H9 (cell line): ENCODE data around the gene MARCHF3. TPM values are rescaled to one million over a fixed set of nuclear protein-coding genes. Genes with fewer than 3 reads are reported as not detected.

Experiments used
- DNase-seq: peaks from one replicate; pipeline ENCODE4 v3.0.0-alpha.2; 2017
- H2AFZ ChIP-seq: one replicate; pipeline ENCODE4 v1.6.1; 2013; ENCODE audit warnings: mild to moderate bottlenecking, low read length, control low read depth, moderate library complexity
- H2AK5ac ChIP-seq: 2 replicates; pipeline ENCODE4 v1.6.1; 2013; ENCODE audit warnings: low read length, control low read depth, mixed read lengths; ENCODE audit not compliant: insufficient read length
- H2BK120ac ChIP-seq: one replicate; pipeline ENCODE4 v1.6.1; 2013; ENCODE audit warnings: low read depth, mild to moderate bottlenecking, low read length, control low read depth, inconsistent platforms; ENCODE audit not compliant: poor library complexity, severe bottlenecking
- H2BK12ac ChIP-seq: 2 replicates; pipeline ENCODE4 v1.6.1; 2013; ENCODE audit warnings: low read length, control low read depth, mixed read lengths, low read depth; ENCODE audit not compliant: insufficient read length
- H2BK15ac ChIP-seq: 2 replicates; pipeline ENCODE4 v1.6.1; 2013; ENCODE audit warnings: low read depth, low read length, control low read depth
- H2BK20ac ChIP-seq: one replicate; pipeline ENCODE4 v1.6.1; 2013; ENCODE audit warnings: low read depth, mild to moderate bottlenecking, low read length, control low read depth, inconsistent platforms; ENCODE audit not compliant: poor library complexity, severe bottlenecking
- H2BK5ac ChIP-seq: 2 replicates; pipeline ENCODE4 v1.6.1; 2013; ENCODE audit warnings: low read length, control low read depth, mixed read lengths; ENCODE audit not compliant: insufficient read length
- H3K14ac ChIP-seq: 2 replicates; pipeline ENCODE4 v1.6.1; 2013; ENCODE audit warnings: low read length, control low read depth; ENCODE audit not compliant: insufficient read depth
- H3K18ac ChIP-seq: 2 replicates; pipeline ENCODE4 v1.6.1; 2013; ENCODE audit warnings: low read depth, mild to moderate bottlenecking, mixed read lengths, low read length, control low read depth; ENCODE audit not compliant: insufficient read length
- H3K23ac ChIP-seq: 2 replicates; pipeline ENCODE4 v1.6.1; 2013; ENCODE audit warnings: low read length, control low read depth, mixed read lengths, low read depth; ENCODE audit not compliant: insufficient read length
- H3K23me2 ChIP-seq: 2 replicates; pipeline ENCODE4 v1.6.1; 2013; ENCODE audit warnings: low read depth, mild to moderate bottlenecking, mixed read lengths, low read length, control low read depth; ENCODE audit not compliant: insufficient read length, poor library complexity, severe bottlenecking
- H3K27ac ChIP-seq: 2 replicates; pipeline ENCODE4 v1.5.1; 2013; ENCODE audit warnings: low read length, control low read depth, mixed read lengths, low read depth; ENCODE audit not compliant: insufficient read length
- H3K27me3 ChIP-seq: 2 replicates; pipeline ENCODE4 v1.6.1; 2013; ENCODE audit warnings: low read length, control low read depth, inconsistent platforms; ENCODE audit not compliant: insufficient read depth
- H3K4ac ChIP-seq: 2 replicates; pipeline ENCODE4 v1.6.1; 2013; ENCODE audit warnings: low read depth, mild to moderate bottlenecking, control low read depth, inconsistent platforms, low read length, moderate library complexity
- H3K4me1 ChIP-seq: 2 replicates; pipeline ENCODE4 v1.6.1; 2013; ENCODE audit warnings: low read length, control low read depth, inconsistent platforms; ENCODE audit not compliant: insufficient read depth
- H3K4me2 ChIP-seq: 2 replicates; pipeline ENCODE4 v1.6.1; 2013; ENCODE audit warnings: low read length, control low read depth, mixed read lengths; ENCODE audit not compliant: insufficient read length, insufficient read depth
- H3K56ac ChIP-seq: 2 replicates; pipeline ENCODE4 v1.6.1; 2013; ENCODE audit warnings: low read depth, mild to moderate bottlenecking, mixed read lengths, low read length, control low read depth; ENCODE audit not compliant: insufficient read length
- H3K79me1 ChIP-seq: 2 replicates; pipeline ENCODE4 v1.6.1; 2013; ENCODE audit warnings: low read depth, mild to moderate bottlenecking, moderate library complexity, low read length, control low read depth, inconsistent platforms; ENCODE audit not compliant: insufficient read depth, poor library complexity, severe bottlenecking
- H3K79me2 ChIP-seq: 2 replicates; pipeline ENCODE4 v1.6.1; 2013; ENCODE audit warnings: low read length, control low read depth, inconsistent platforms; ENCODE audit not compliant: insufficient read depth
- H3K9ac ChIP-seq: 2 replicates; pipeline ENCODE4 v1.6.1; 2013; ENCODE audit warnings: low read length, control low read depth, mixed read lengths; ENCODE audit not compliant: insufficient read length; ENCODE audit errors: extremely low read depth
- H3K9me3 ChIP-seq: one replicate; pipeline ENCODE4 v1.6.1; 2013; ENCODE audit warnings: low read depth, low read length, inconsistent platforms; ENCODE audit not compliant: control insufficient read depth
- H3T11ph ChIP-seq: one replicate; pipeline ENCODE4 v1.6.1; 2013; ENCODE audit warnings: mild to moderate bottlenecking, low read length, control low read depth, inconsistent platforms
- H4K20me1 ChIP-seq: one replicate; pipeline ENCODE4 v1.6.1; 2013; ENCODE audit not compliant: control insufficient read depth, insufficient read length, insufficient read depth
- H4K5ac ChIP-seq: 2 replicates; pipeline ENCODE4 v1.6.1; 2013; ENCODE audit warnings: low read depth, mild to moderate bottlenecking, mixed read lengths, low read length, control low read depth; ENCODE audit not compliant: insufficient read length
- H4K8ac ChIP-seq: replicated peaks from 2 replicates; pipeline ENCODE4 v1.6.1; 2013; ENCODE audit warnings: low read length, control low read depth, mixed read lengths, low read depth; ENCODE audit not compliant: insufficient read length
- H4K91ac ChIP-seq: 2 replicates; pipeline ENCODE4 v1.6.1; 2013; ENCODE audit warnings: low read depth, mild to moderate bottlenecking, moderate library complexity, mixed read lengths, low read length, control low read depth; ENCODE audit not compliant: insufficient read length
- H3K27ac Mint-ChIP-seq, 3 experiments: 2 replicates in 2 of 3; 3 replicates in 1 of 3; pipeline ENCODE4 v1.8.0; 2020 to 2021; ENCODE audit warnings: mixed read lengths in 3 of 3, mild to moderate bottlenecking in 1 of 3, moderate library complexity in 1 of 3
- H3K27me3 Mint-ChIP-seq: 2 replicates; pipeline ENCODE4 v1.8.0; 2021; ENCODE audit warnings: low read depth, mild to moderate bottlenecking, moderate library complexity, mixed read lengths
- H3K36me3 Mint-ChIP-seq, 3 experiments: 2 replicates in 2 of 3; 3 replicates in 1 of 3; pipeline ENCODE4 v1.8.0; 2020 to 2021; ENCODE audit warnings: low read depth in 3 of 3, mixed read lengths in 3 of 3; ENCODE audit not compliant: insufficient read depth in 1 of 3
- H3K4me1 Mint-ChIP-seq, 2 experiments: 2 replicates each; pipeline ENCODE4 v1.8.0; 2020; ENCODE audit warnings: mixed read lengths in 2 of 2
- H3K4me3 Mint-ChIP-seq, 2 experiments: 2 replicates in 1 of 2; 3 replicates in 1 of 2; pipeline ENCODE4 v1.8.0; 2020 to 2021; ENCODE audit warnings: mild to moderate bottlenecking in 2 of 2, mixed read lengths in 2 of 2, moderate library complexity in 1 of 2
- H3K9me3 Mint-ChIP-seq, 2 experiments: 2 replicates in 1 of 2; 3 replicates in 1 of 2; pipeline ENCODE4 v1.8.0; 2020; ENCODE audit warnings: mild to moderate bottlenecking in 2 of 2, mixed read lengths in 2 of 2, moderate library complexity in 1 of 2
- WGBS: extraction: QIAGEN DNeasy Blood & Tissue Kit; methylation state at CpG from one replicate; pipeline ENCODE4 v1.1.7; 2013; ENCODE audit warnings: missing lambda C conversion rate, low lambda C conversion rate, mixed read lengths; ENCODE audit not compliant: insufficient read length; ENCODE audit errors: extremely low coverage; 5-methylcytosine and 5-hydroxymethylcytosine counted together
- total RNA-seq: library from RNA; stranded (reverse); gene quantifications from 2 replicates; pipeline ENCODE4 v1.2.1, GENCODE V29; 2021
- TF ChIP-seq, protein P1 (sequence below): fragments of 200-600 bp; sonication (generic); conservative IDR thresholded peaks from 3 replicates; pipeline ENCODE4 v1.8.0; 2021; ENCODE audit warnings: antibody characterized with exemption, mild to moderate bottlenecking

MARCHF3 gene
- total RNA-seq, 1 experiment from 2014 or later: 17.7 TPM

GRCh38 chr5:126998201-126998631 lies 32.1 kb downstream of the MARCHF3 start:
- no peak overlapping the region for H3T11ph ChIP-seq
- H3K9me3 Mint-ChIP-seq: no peaks in the 10 kb centered on the region
- DNase-seq: no peak
- no peak overlapping the region for H4K5ac ChIP-seq
- H4K91ac ChIP-seq: no peak overlapping the region
- H3K79me2 ChIP-seq: no peaks in the 10 kb centered on the region
- no peaks in the 10 kb centered on the region for H3K79me1 ChIP-seq
- no peak overlapping the region for H3K56ac ChIP-seq
- no peak overlapping the region for H3K23ac ChIP-seq
- no peak overlapping the region for H3K4me3 Mint-ChIP-seq
- no peak overlapping the region; a peak in 1 of 7 replicates for H3K27ac Mint-ChIP-seq
- H3K27ac ChIP-seq: no peak overlapping the region
- no peak overlapping the region for H2BK5ac ChIP-seq
- no peaks in the 10 kb centered on the region for H4K20me1 ChIP-seq
- no peak overlapping the region for H3K4ac ChIP-seq
- no peak overlapping the region for H2BK15ac ChIP-seq
- H3K18ac ChIP-seq: no peak overlapping the region
- no peak overlapping the region for H4K8ac ChIP-seq
- no peak overlapping the region for H3K14ac ChIP-seq
- H2BK12ac ChIP-seq: no peak overlapping the region
- no peaks in the 10 kb centered on the region for H3K27me3 ChIP-seq
- no CpG with 5 or more reads among the region's 2 CpGs for WGBS
- H3K9ac ChIP-seq: no peak overlapping the region
- H3K36me3 Mint-ChIP-seq: no peaks in the 10 kb centered on the region; a peak in 2 of 7 replicates
- H3K4me2 ChIP-seq: no peak overlapping the region
- TF ChIP-seq, protein P1, sequence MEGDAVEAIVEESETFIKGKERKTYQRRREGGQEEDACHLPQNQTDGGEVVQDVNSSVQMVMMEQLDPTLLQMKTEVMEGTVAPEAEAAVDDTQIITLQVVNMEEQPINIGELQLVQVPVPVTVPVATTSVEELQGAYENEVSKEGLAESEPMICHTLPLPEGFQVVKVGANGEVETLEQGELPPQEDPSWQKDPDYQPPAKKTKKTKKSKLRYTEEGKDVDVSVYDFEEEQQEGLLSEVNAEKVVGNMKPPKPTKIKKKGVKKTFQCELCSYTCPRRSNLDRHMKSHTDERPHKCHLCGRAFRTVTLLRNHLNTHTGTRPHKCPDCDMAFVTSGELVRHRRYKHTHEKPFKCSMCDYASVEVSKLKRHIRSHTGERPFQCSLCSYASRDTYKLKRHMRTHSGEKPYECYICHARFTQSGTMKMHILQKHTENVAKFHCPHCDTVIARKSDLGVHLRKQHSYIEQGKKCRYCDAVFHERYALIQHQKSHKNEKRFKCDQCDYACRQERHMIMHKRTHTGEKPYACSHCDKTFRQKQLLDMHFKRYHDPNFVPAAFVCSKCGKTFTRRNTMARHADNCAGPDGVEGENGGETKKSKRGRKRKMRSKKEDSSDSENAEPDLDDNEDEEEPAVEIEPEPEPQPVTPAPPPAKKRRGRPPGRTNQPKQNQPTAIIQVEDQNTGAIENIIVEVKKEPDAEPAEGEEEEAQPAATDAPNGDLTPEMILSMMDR: no peak
- H2BK20ac ChIP-seq: no peak overlapping the region
- H2BK120ac ChIP-seq: no peak overlapping the region
- H3K9me3 ChIP-seq: no peaks in the 10 kb centered on the region
- H3K23me2 ChIP-seq: no peaks in the 10 kb centered on the region
- peaks cover 6% of the 10 kb centered on the region; the same call in 1 of the 2 replicates for H3K4me1 ChIP-seq
- peaks cover 0 to 8% of the 10 kb centered on the region in 2 experiments; a peak in 2 of 4 replicates for H3K4me1 Mint-ChIP-seq
- no peak overlapping the region for H2AK5ac ChIP-seq
- H3K27me3 Mint-ChIP-seq: no peaks in the 10 kb centered on the region
- H2AFZ ChIP-seq: no peak overlapping the region
